AG09309 (cell line): ENCODE data around the gene CLIP4.

ENCODE experiments used
- DNase-seq: peaks from one replicate; pipeline ENCODE4 v3.0.0-alpha.2; 2010; ENCODE audit warnings: low read depth
- H3K4me3 ChIP-seq: 2 replicates; pipeline ENCODE4 v1.5.1; 2011; ENCODE audit warnings: mild to moderate bottlenecking, low read depth, low read length, moderate library complexity; ENCODE audit not compliant: control insufficient read depth
- TF ChIP-seq, protein P1 (sequence below): IDR thresholded peaks from 2 replicates; pipeline ENCODE4 v1.5.1; 2011; ENCODE audit warnings: mild to moderate bottlenecking, low read depth, low read length, inconsistent platforms; ENCODE audit not compliant: insufficient read depth, control insufficient read depth; ENCODE audit errors: missing control alignments

CLIP4 gene

GRCh38 chr2:29110916-29111535 lies 4.2 kb upstream of the CLIP4 start:
- no peak overlapping the region for H3K4me3 ChIP-seq
- TF ChIP-seq, protein P1, sequence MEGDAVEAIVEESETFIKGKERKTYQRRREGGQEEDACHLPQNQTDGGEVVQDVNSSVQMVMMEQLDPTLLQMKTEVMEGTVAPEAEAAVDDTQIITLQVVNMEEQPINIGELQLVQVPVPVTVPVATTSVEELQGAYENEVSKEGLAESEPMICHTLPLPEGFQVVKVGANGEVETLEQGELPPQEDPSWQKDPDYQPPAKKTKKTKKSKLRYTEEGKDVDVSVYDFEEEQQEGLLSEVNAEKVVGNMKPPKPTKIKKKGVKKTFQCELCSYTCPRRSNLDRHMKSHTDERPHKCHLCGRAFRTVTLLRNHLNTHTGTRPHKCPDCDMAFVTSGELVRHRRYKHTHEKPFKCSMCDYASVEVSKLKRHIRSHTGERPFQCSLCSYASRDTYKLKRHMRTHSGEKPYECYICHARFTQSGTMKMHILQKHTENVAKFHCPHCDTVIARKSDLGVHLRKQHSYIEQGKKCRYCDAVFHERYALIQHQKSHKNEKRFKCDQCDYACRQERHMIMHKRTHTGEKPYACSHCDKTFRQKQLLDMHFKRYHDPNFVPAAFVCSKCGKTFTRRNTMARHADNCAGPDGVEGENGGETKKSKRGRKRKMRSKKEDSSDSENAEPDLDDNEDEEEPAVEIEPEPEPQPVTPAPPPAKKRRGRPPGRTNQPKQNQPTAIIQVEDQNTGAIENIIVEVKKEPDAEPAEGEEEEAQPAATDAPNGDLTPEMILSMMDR, result no peak
- DNase-seq, result no peak

DNA sequence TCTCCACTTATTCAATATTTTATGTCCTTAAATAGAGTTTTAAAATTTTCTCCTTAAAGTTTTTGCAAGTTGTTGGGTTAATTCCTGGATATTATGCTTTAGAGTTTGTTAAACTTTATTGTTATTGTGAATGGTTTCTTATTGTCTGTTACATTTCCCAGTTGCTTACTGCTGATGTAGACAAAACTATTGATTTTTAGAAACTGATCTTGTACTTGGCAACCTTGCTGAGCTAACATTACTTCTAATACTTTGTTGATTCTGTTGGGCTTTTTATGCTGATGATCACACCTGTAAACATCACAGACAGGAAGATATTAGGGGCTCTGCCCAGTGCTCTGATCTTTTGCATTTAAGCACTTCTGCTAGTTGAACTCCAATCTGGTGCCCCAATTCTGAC lies 2.8 kb upstream of the CLIP4 start:
- DNase-seq, result no peak
- TF ChIP-seq, protein P1, result no peak
- H3K4me3 ChIP-seq, result no peak overlapping the region

- H3K4me3 ChIP-seq, result no peak overlapping the region
- no peak for DNase-seq
- TF ChIP-seq, protein P1, result no peak
Measured at GRCh38 chr2:29113027-29113686, 2.1 kb upstream of the CLIP4 start.

GRCh38 chr2:29113891-29114321 lies 1.3 kb upstream of the CLIP4 start:
- TF ChIP-seq, protein P1, result no peak
- peak; percentile 32 for DNase-seq
- H3K4me3 ChIP-seq, result no peak overlapping the region

DNA sequence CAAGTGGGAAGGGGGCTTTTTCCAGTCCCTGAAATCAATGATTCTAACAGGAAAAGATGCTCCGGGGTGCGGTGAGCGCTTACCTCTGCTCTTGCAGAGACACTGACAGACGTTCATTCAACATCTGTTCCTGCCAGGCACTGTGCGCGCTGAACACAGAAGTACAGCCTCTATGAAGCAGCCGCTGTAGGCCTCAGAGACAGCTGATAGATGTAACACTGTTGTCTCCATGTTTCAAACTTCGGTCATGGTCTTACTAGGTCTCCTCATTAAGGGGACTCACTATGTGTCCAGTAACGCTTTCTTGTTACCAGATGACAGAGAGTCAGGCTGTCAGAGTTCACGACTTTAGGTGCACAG lies 649 bp upstream of the CLIP4 start:
- TF ChIP-seq, protein P1, result no peak
- no peak for DNase-seq
- no peak overlapping the region for H3K4me3 ChIP-seq

DNA sequence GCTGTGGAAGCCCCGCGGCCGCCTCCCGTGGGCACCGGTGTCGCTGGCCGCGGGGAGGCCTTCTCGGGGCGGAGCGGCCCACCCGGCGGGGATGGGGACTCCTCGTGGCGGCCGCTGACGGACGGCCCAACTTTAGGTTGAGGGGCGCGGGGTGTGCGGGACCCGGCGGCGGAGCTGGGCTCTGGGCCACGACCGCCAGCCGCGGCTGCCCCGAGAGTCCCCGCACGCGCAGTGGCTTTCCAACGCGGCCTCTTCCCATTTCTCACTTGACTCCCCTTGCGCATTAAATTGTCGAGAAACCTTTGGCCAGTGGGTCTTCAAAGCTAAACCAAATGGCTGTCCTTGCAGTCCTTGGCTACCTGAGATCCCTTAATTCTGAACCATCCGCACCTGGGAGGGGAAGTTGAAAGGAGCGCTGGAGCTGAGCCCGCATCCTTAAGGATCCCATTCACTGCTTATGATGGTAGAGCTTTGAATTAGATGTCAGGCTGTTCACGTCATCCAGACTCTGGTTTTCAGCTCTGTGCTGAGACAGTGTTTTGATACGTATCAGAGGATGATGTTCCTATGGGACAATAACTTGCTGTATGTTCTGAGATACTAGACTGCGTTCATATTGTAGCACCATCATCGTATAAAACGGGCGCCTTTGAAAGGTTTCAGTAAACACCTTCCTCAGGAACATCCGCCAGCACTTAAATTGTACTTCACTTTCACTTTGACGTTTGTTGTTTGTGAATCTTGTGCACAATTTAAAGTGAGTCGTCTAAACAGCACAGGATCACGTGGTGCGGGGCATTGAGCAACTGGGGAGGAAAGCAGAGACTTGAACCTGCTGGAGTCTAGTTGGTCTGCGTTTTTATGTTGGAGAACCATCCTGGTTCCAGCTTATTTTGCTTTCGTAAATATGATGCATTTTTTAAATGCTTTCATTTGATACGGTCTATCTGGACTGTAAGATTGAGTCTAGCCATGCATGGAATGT lies 874 bp downstream of the CLIP4 start:
- TF ChIP-seq, protein P1, result no peak
- peak; percentile 45 for DNase-seq

More for the DNA sequence above, 874 bp downstream of the CLIP4 start:
- peak overlapping the region; percentile 54 for H3K4me3 ChIP-seq
